Naive thymus-derived CD8-positive, alpha-beta T cell (primary cell): ENCODE measurements around the gene CELA3B. TPM values are rescaled to one million over a fixed set of nuclear protein-coding genes. Genes with fewer than 3 reads are reported as not detected.
"Not testable (repeated sequence)": the region's sequence is repeated elsewhere in the genome, so short reads cannot be mapped to it uniquely, and the experiment has no call there.

Experiments used
- ATAC-seq, 2 donors: fragments of 150-1000 bp; cut with Tn5 transposase in 1 of 2; sonication (Bioruptor Pico), chemical (Tn5 transposase) in 1 of 2; 1 replicate in 1 of 2; 2 replicates in 1 of 2; pipeline ENCODE4 v1.10.0; 2021; ENCODE audit warnings: mild to moderate bottlenecking in 2 of 2, moderate library complexity in 2 of 2
- POLR2A ChIA-PET: fragments of 350-600 bp; sonication (Branson Sonifier 250); formaldehyde crosslinking; loops from one replicate; lab custom pipeline; 2021; ENCODE audit warnings: antibody characterized with exemption; lab: Charles Lee
- DNase-seq, 10 donors: peaks; one replicate each; pipeline versions ENCODE4 v3.0.0 to v3.0.0-alpha.2; 2020 to 2022
- H3K27ac Mint-ChIP-seq, 10 donors: one replicate each; pipeline ENCODE4 v1.8.0; 2020 to 2022; ENCODE audit warnings: mild to moderate bottlenecking in 10 of 10, mixed read lengths in 10 of 10, moderate library complexity in 4 of 10, inconsistent platforms in 1 of 10
- H3K27me3 Mint-ChIP-seq, 5 donors: one replicate each; pipeline ENCODE4 v1.8.0; 2021 to 2022; ENCODE audit warnings: mixed read lengths in 5 of 5
- H3K36me3 Mint-ChIP-seq, 3 donors: one replicate each; pipeline ENCODE4 v1.8.0; 2020 to 2022; ENCODE audit warnings: mixed read lengths in 3 of 3, mild to moderate bottlenecking in 2 of 3, inconsistent platforms in 1 of 3
- H3K4me1 Mint-ChIP-seq, 4 donors: one replicate each; pipeline ENCODE4 v1.8.0; 2021 to 2022; ENCODE audit warnings: mixed read lengths in 4 of 4
- H3K4me3 Mint-ChIP-seq, 10 donors: one replicate each; pipeline ENCODE4 v1.8.0; 2020 to 2022; ENCODE audit warnings: mild to moderate bottlenecking in 10 of 10, mixed read lengths in 10 of 10, moderate library complexity in 6 of 10, inconsistent platforms in 1 of 10
- H3K9me3 Mint-ChIP-seq, 9 donors: one replicate each; pipeline ENCODE4 v1.8.0; 2020 to 2022; ENCODE audit warnings: mixed read lengths in 9 of 9, mild to moderate bottlenecking in 3 of 9, inconsistent platforms in 1 of 9, moderate library complexity in 1 of 9
- polyA plus RNA-seq, 3 donors: library from polyadenylated mRNA; unstranded; fragments of 300-500 nt; fragmentation: Illumina TruSeq; gene quantifications; one replicate each; pipeline ENCODE4 v1.2.3, GENCODE V29; 2021
- total RNA-seq, 8 experiments: library from RNA in 2 of 8; stranded (reverse) in 2 of 8; gene quantifications; one replicate each; pipeline ENCODE4 v1.2.3 and lab custom pipeline; 2021 to 2026

Gene CELA3B
- total and polyA plus RNA-seq, 5 experiments from 2014 or later = not detected

DNA sequence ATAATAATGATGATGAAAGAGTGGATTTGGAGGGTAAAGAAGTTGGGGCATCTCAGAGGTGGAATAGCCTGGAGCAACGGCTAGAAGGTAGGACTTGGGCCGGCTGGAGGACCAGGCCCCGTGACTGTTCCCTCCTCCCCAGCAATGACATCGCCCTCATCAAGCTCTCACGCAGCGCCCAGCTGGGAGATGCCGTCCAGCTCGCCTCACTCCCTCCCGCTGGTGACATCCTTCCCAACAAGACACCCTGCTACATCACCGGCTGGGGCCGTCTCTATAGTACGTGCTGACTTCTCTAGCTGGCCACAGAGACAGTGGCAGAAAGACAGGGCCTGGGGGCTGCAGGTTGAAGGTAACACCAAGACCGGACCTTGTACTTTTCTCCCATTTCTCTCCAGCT is 29.9 kb downstream of the CELA3B start:
- POLR2A ChIA-PET, H3K27me3 Mint-ChIP-seq, ATAC-seq, H3K36me3 Mint-ChIP-seq, H3K4me3 Mint-ChIP-seq, H3K9me3 Mint-ChIP-seq, H3K4me1 Mint-ChIP-seq: not testable (repeated sequence)
- peak in 1 of 10 donors; percentile 18 for DNase-seq
- peak overlapping the region in 1 of 10 donors; percentile 75 for H3K27ac Mint-ChIP-seq

GRCh38 chr1:22007262-22007661 is 30.4 kb downstream of the CELA3B start:
- peak in 1 of 10 donors; percentile 50 for DNase-seq
- H3K27me3 Mint-ChIP-seq, H3K9me3 Mint-ChIP-seq, POLR2A ChIA-PET, H3K4me1 Mint-ChIP-seq, ATAC-seq, H3K36me3 Mint-ChIP-seq, H3K4me3 Mint-ChIP-seq, H3K27ac Mint-ChIP-seq: not testable (repeated sequence)

DNA sequence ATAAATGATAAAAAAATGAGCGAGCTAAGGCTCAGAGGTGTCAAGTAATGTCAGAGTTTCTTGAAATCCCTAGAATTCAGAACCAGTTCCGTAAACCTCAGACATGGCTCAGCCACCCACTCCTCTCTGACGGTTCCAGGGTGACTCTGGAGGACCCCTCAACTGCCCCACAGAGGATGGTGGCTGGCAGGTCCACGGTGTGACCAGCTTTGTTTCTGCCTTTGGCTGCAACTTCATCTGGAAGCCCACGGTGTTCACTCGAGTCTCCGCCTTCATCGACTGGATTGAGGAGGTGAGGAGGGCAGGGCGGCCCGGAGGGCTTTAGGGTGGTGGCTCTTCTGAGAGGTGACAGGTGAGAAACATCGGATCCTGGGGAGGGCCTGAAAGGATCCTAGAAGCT is 32.7 kb downstream of the CELA3B start:
- not testable (repeated sequence) for H3K9me3 Mint-ChIP-seq, H3K36me3 Mint-ChIP-seq, H3K4me1 Mint-ChIP-seq

GRCh38 chr1:22012752-22013151 is 35.9 kb downstream of the CELA3B start:
- DNase-seq = peak in 1 of 10 donors; percentile 4
- POLR2A ChIA-PET, H3K27ac Mint-ChIP-seq, H3K4me3 Mint-ChIP-seq, H3K36me3 Mint-ChIP-seq, H3K9me3 Mint-ChIP-seq, H3K27me3 Mint-ChIP-seq, ATAC-seq, H3K4me1 Mint-ChIP-seq: not testable (repeated sequence)

More for the DNA sequence above, 32.7 kb downstream of the CELA3B start:
- POLR2A ChIA-PET, H3K27me3 Mint-ChIP-seq, H3K4me3 Mint-ChIP-seq, H3K27ac Mint-ChIP-seq, ATAC-seq: not testable (repeated sequence)
- peak in 1 of 10 donors; percentile 41 for DNase-seq

DNA sequence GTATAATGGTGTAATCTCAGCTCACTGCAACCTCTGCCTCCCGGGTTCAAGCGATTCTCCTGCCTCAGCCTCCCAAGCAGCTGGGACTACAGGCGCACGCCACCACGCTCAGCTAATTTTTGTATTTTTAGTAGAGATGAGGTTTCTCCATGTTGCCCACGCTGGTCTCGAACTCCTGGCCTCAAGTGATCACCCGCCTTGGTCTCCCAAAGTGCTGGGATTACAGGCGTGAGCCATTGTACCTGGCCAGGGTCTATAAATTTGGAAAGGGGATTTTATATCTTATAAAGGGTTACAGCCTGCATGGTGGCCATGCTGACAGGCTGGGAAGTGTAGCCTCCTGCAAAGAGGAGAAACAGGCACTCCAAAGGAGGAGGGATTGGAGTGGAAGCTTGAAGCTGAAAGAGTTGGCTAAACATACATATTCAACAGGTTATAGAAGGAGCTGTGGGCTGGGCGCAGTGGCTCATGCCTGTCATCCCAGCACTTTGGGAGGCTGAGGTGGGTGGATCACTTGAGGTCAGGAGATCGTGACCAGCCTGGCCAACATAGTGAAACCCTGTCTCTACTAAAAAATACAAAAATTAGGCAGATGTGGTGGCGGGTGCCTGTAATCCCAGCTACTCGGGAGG is 37.9 kb downstream of the CELA3B start:
- ATAC-seq, H3K36me3 Mint-ChIP-seq, H3K9me3 Mint-ChIP-seq, H3K27me3 Mint-ChIP-seq, H3K4me3 Mint-ChIP-seq, DNase-seq, POLR2A ChIA-PET: not testable (repeated sequence)
- H3K4me1 Mint-ChIP-seq = peaks cover 9 to 18% (median 16%) of the 10 kb centered on the region in 4 donors
- H3K27ac Mint-ChIP-seq = peak overlapping the region in 2 of 10 donors; percentile 60 to 72

DNA sequence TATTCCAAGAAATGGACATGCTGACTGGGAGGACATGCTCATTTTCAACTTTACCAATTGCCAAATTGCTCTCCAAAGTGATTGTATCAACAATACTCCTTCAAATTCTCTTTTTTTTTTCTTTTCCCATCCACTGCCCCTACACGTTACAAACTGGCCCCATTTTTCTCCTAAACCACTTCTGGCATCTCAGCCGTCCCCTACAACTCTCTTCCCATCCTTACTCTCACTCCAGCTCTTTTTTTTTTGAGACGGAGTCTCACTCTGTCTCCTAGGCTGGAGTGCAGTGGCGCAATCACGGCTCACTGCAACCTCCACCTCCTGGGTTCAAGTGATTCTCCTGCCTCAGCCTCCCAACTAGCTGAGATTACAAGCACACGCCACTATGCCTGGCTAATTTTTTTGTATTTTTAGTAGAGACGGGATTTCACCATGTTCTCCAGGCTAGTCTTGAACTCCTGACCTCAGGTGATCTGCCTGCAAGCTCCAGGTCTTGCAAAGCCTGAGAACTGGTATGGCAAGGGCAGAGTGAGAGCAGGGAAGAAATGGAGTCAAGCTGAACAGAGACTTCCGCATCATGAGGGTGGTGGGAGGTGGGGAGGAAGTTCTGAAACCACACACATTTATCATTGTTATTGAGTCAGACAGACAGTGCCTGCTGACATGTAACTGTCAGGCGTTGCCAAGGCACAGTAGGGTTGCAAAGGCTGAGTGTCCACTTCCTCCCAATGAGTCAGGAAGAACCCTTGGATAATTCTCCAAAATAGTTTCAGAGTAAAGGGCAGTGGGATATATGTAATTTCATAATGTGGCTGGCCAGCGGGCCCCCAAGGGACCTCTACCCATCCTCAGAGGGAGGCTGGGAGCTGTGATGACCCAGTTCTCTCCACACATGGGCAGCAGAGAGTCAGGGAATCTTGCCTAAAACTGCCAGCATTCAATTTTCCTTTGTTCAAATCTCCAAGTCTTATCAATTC is 42.0 kb downstream of the CELA3B start:
- Mint-ChIP-seq H3K36me3 (no peaks in the 10 kb centered on the region), H3K27ac (peak overlapping the region; percentile 88 to 98 (median 94)), H3K27me3 (no peaks in the 10 kb centered on the region), H3K9me3 (no peaks in the 10 kb centered on the region), H3K4me1 (peaks cover 13 to 39% (median 33%) of the 10 kb centered on the region in 4 donors), H3K4me3 (peak overlapping the region; percentile 12 to 76 (median 62))
- POLR2A ChIA-PET = interaction anchor here (0.6 to 1.7 kb wide), 5 partner anchors 13 to 37 kb away, joined by 3 to 10 read pairs (median 3); partner anchors contain the start of gene CDC42
- ATAC-seq = peak; percentile 94 to 96
- DNase-seq = peak in 9 of 10 donors; percentile 38 to 84 (median 63)

DNA sequence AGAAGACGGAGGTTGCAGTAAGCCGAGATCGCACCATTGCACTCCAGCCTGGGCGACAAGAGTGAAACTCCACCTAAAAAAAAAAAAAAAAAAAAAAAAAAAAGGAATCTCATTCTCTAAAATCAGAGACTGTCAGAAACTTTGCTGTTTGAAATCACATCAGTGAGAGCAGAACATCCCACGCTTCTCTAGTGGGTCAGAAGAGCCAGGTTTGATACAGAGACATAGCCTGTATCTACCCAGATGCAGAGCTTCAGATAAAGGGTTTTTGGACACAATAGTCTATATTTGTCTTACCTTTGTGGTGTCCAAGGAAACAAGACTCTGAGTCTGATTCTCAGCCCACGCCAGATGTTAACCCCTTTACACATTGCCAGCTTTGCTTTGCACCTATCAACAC is 44.2 kb downstream of the CELA3B start:
- Mint-ChIP-seq H3K27me3 (no peaks in the 10 kb centered on the region), H3K9me3 (no peaks in the 10 kb centered on the region), H3K36me3 (no peaks in the 10 kb centered on the region), H3K4me1 (peaks cover 16 to 52% (median 49%) of the 10 kb centered on the region in 4 donors), H3K27ac (peak overlapping the region in 9 of 10 donors; percentile 14 to 85 (median 37)), H3K4me3 (no peak overlapping the region)
- POLR2A ChIA-PET = interaction anchor here (0.6 to 13.0 kb wide), 4 partner anchors 34 to 1253 kb away, joined by 3 to 381 read pairs (median 4); partner anchors contain the start of gene CDC42
- ATAC-seq (no peak), DNase-seq (no peak)

GRCh38 chr1:22024485-22025367 is 47.9 kb downstream of the CELA3B start:
- Mint-ChIP-seq H3K36me3 (peaks cover 0 to 5% (median 3%) of the 10 kb centered on the region in 3 donors), H3K9me3 (no peaks in the 10 kb centered on the region), H3K4me1 (peaks cover 14 to 64% (median 57%) of the 10 kb centered on the region in 4 donors), H3K27ac (peak overlapping the region; percentile 97 to 100 (median 99)), H3K27me3 (no peaks in the 10 kb centered on the region), H3K4me3 (peak overlapping the region; percentile 89 to 99 (median 93))
- POLR2A ChIA-PET = interaction anchor here (0.5 to 13.0 kb wide), 25 partner anchors 12 to 1596 kb away, joined by 3 to 381 read pairs (median 4); partner anchors contain the start of genes CDC42, USP48 and ZBTB40
- ATAC-seq = peak; percentile 71 to 74
- peak; percentile 63 to 94 (median 88) for DNase-seq

GRCh38 chr1:22025368-22026155 is 48.7 kb downstream of the CELA3B start:
- ATAC-seq (peak; percentile 65 to 74), DNase-seq (peak; percentile 72 to 96 (median 86))
- peak overlapping the region; percentile 89 to 99 (median 93) for H3K4me3 Mint-ChIP-seq
- no peaks in the 10 kb centered on the region for H3K27me3 Mint-ChIP-seq
- POLR2A ChIA-PET = interaction anchor here (0.5 to 13.0 kb wide), 25 partner anchors 11 to 1595 kb away, joined by 3 to 381 read pairs (median 4); partner anchors contain the start of genes CDC42, USP48 and ZBTB40
- H3K36me3 Mint-ChIP-seq = peaks cover 0 to 5% (median 3%) of the 10 kb centered on the region in 3 donors
- H3K27ac Mint-ChIP-seq = peak overlapping the region; percentile 97 to 100 (median 99)
- peaks cover 17 to 71% (median 65%) of the 10 kb centered on the region in 4 donors for H3K4me1 Mint-ChIP-seq
- H3K9me3 Mint-ChIP-seq = no peaks in the 10 kb centered on the region

GRCh38 chr1:22026924-22027289 is 50.1 kb downstream of the CELA3B start:
- POLR2A ChIA-PET = interaction anchor here (1.6 to 13.0 kb wide), 5 partner anchors 10 to 244 kb away, joined by 3 to 381 read pairs (median 38); partner anchors contain the start of genes CDC42 and USP48
- DNase-seq = no peak
- peak overlapping the region in 9 of 10 donors; percentile 56 to 98 (median 91) for H3K4me3 Mint-ChIP-seq
- ATAC-seq = no peak
- H3K4me1 Mint-ChIP-seq = peaks cover 23 to 75% (median 73%) of the 10 kb centered on the region in 4 donors
- H3K27ac Mint-ChIP-seq = peak overlapping the region in 9 of 10 donors; percentile 97 to 100 (median 99)
- H3K9me3 Mint-ChIP-seq = no peaks in the 10 kb centered on the region
- H3K36me3 Mint-ChIP-seq = peaks cover 0 to 5% (median 3%) of the 10 kb centered on the region in 3 donors
- no peaks in the 10 kb centered on the region for H3K27me3 Mint-ChIP-seq

DNA sequence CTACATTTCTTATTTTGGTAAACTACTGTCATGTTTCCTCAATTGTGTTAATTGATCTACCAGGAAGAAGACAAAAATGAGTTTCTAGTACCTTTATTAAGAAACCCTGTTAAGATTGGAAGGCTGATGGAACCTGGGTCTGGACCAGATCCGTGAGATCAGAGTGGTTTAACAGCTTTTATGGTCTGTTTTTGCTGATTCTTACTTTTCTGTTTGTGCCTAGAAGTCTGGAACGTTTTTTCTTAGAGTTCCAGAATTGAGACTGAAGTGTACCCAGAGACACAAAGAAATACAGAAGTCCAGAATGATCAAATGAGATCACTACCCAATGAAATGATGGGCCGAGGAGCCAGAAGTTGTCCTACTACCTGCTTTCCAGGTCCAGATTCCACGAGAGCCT is 53.2 kb downstream of the CELA3B start:
- ATAC-seq (no peak), DNase-seq (no peak)
- Mint-ChIP-seq H3K9me3 (no peaks in the 10 kb centered on the region), H3K27ac (peak overlapping the region; percentile 9 to 95 (median 72)), H3K4me3 (peak overlapping the region in 4 of 10 donors; percentile 2 to 12 (median 9)), H3K27me3 (no peaks in the 10 kb centered on the region), H3K36me3 (peaks cover 0 to 9% (median 3%) of the 10 kb centered on the region in 3 donors), H3K4me1 (peaks cover 19 to 69% (median 56%) of the 10 kb centered on the region in 4 donors)
- POLR2A ChIA-PET = interaction anchor here (0.9 to 13.0 kb wide), 3 partner anchors 7 to 71 kb away, joined by 6 to 381 read pairs (median 261); partner anchors contain the start of gene CDC42
